GM23248 (cell line): ENCODE results near the gene XKRX.

Experiments used
- EZH2 ChIP-seq: fragments of 200-600 bp; sonication (generic); IDR thresholded peaks from 2 replicates; pipeline ENCODE4 v1.6.1; 2018; ENCODE audit warnings: antibody characterized with exemption, mild to moderate bottlenecking; ENCODE audit not compliant: insufficient read depth, poor library complexity, severe bottlenecking
- EZH2phosphoT487 ChIP-seq: fragments of 200-600 bp; sonication (generic); IDR thresholded peaks from 2 replicates; pipeline ENCODE4 v1.6.1; 2018; ENCODE audit warnings: antibody characterized with exemption, moderate library complexity, mild to moderate bottlenecking, low read depth; ENCODE audit not compliant: insufficient read depth

DNA sequence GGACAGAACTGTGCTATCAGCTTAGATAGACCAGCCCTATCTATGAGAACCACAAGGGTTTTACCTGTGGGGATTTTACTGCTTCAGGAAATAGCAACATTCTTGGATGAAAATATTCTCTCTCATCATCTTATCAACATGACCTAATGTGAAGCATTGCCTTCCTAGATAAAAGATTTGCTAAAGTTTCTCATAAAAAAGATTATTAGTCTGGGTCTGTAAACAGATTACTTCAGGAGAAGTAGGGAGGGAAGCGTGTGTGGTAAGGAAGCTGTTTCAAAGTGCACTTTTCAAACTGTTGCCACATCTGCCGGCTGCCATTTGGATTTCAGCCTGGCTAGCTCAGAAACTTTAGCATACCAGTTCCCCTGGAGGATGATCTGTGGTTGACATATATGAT is 54.4 kb downstream of the XKRX start, which contains the start of gene NOX1:
- no peak for TF ChIP-seq EZH2
- no peak for TF ChIP-seq EZH2phosphoT487
